Urinary bladder (tissue), 4 donors: ENCODE data around the gene SPATA2L. TPM values are rescaled to one million over a fixed set of nuclear protein-coding genes. Genes with fewer than 3 reads are reported as not detected.
"Not testable (repeated sequence)": the region's sequence is repeated elsewhere in the genome, so short reads cannot be mapped to it uniquely, and the experiment has no call there.

ENCODE experiments used
- DNase-seq: peaks from one replicate; pipeline ENCODE4 v3.0.0-alpha.2; 2015; ENCODE audit errors: extremely low spot score
- H3K27ac ChIP-seq: one replicate; pipeline ENCODE4 v1.5.1; 2013; ENCODE audit warnings: low read depth, mild to moderate bottlenecking, moderate library complexity
- H3K36me3 ChIP-seq: one replicate; pipeline ENCODE4 v1.6.1; 2013; ENCODE audit warnings: mild to moderate bottlenecking, moderate library complexity; ENCODE audit not compliant: insufficient read depth
- H3K4me1 ChIP-seq: one replicate; pipeline ENCODE4 v1.6.1; 2013; ENCODE audit warnings: mild to moderate bottlenecking, moderate library complexity; ENCODE audit not compliant: insufficient read depth
- H3K4me3 ChIP-seq: one replicate; pipeline ENCODE4 v1.5.1; 2013; ENCODE audit warnings: low read depth, low read length
- WGBS: extraction: QIAGEN DNeasy Blood & Tissue Kit; methylation state at CpG from one replicate; pipeline ENCODE4 v1.1.7; 2013; 5-methylcytosine and 5-hydroxymethylcytosine counted together
- polyA plus RNA-seq: library from polyadenylated mRNA; stranded (reverse); fragments of 200-250 nt; gene quantifications from one replicate; pipeline ENCODE4 v1.2.3, GENCODE V29; 2013
- total RNA-seq: library from RNA; depleted of rRNA; stranded (reverse); fragments of >200 nt; gene quantifications from one replicate; pipeline ENCODE4 v1.2.3, GENCODE V29; 2014
- donor health status: healthy with polysubstance abuse.
- donor health status: healthy.

The SPATA2L gene
- total and polyA plus RNA-seq, 2 donors: 5.2 to 10.8 TPM

DNA sequence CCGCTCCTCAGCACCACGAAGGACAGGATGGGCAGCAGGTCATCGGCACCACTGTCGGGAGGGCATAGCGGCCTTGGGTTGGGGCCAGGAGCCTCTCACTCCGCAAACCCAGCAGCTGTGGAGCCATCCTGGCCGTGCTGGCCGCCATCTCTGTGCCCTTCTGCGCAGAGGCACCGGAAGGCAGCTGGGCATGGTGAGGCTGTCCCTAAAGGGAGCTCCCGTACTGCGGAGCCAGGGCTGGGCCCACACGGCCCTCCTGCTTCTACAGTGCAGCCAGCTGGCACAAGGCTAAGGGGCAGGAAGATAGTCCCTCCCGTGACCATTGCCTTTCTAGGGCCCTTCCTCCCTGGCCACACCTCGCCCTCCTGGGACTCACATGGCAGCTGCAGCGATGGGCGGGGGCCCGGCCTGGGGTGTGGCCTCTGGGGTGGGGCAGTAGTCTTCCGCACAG is 7.0 kb upstream of the SPATA2L start:
- no peaks in the 10 kb centered on the region for H3K4me1 ChIP-seq
- 88% methylated on average over 19 of the region's 19 CpGs for WGBS
- no peaks in the 10 kb centered on the region for H3K36me3 ChIP-seq
- no peak for DNase-seq
- H3K27ac ChIP-seq: no peak overlapping the region
- no peak overlapping the region for H3K4me3 ChIP-seq

DNA sequence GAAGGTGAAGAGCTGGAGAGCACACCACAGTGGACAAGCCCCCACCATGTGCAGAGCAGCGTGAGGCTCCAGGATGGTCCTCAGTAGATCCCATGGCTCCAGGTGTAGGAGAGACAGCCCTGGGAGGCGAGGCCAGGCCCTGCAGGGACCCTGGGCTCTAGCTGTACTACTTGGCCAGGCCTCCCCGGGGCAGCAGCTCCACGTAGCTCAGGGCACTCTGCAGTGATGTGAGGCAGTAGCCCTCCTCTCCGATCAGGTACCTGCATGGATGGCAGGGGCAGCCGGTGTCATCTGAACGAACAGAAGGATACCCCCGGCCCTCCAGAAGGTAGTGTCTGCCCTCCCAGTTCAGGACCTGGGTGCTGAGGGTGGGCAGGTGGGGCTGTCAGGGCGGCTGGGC is 6.2 kb upstream of the SPATA2L start:
- WGBS: 91% methylated on average over 9 of the region's 9 CpGs

DNA sequence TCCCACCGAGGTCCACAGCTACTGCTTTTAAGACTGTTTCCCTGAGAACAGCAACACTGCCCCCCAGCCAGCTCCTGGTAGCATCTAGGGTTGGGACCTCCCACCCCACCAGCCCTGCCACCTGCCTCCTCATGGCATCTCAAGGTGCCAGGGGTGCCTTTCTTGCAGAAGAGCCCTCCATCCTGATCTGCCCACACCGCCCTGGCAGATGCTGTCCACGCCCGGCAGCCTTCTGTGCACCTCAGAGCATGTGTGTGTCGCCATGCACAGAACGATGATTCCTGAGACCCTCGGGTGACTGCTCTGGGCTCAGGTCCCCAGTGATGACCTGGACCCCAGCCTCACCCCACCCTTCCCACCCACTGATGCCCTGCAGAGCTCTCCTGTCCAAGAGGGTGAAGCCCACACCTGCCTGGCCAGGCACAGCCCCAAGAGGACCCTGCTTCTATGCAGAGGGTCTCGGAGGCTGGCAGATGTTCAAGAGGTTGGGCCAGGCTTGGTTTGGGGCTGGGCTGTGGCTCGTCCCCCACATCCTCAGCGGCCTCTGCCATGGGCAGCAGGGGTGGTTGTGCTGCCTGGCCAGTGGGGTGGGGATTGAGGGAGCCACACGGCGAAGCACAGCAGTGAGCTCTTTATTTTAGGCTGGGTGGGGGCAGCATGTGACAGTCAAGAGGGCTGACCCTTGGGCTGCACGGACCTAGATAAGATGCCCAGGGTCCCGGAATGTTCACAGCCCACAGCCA is 5.2 kb upstream of the SPATA2L start:
- 80% methylated on average over 14 of the region's 14 CpGs for WGBS
- no peak overlapping the region for H3K4me3 ChIP-seq
- H3K4me1 ChIP-seq: no peaks in the 10 kb centered on the region
- H3K27ac ChIP-seq: no peak overlapping the region
- no peak for DNase-seq
- H3K36me3 ChIP-seq: no peaks in the 10 kb centered on the region

More for the DNA sequence above, 6.2 kb upstream of the SPATA2L start:
- H3K4me1 ChIP-seq: no peaks in the 10 kb centered on the region
- H3K36me3 ChIP-seq: no peaks in the 10 kb centered on the region
- H3K27ac ChIP-seq: no peak overlapping the region
- no peak for DNase-seq
- no peak overlapping the region for H3K4me3 ChIP-seq

DNA sequence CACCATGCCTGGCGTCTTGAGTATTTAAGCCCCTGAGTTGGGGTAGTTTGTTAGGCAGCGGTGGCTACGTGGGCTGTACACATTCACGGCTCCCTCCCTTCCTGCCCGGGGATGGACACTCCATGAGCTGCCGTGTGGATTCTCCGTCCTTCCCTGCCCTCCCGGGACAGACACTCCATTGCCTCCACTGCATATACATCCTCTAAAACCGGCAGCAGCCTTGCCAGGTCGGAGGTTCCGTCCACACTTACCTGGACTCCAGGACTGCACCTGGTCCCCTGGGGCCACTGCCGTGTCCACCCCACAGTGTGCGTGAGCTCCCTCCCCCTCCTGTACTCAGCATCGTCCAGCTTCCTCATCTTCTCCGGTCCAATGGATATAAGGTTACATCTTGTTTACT is 3.5 kb upstream of the SPATA2L start:
- 61% methylated on average over 15 of the region's 15 CpGs for WGBS
- no peaks in the 10 kb centered on the region for H3K36me3 ChIP-seq
- H3K4me1 ChIP-seq: peaks cover 4% of the 10 kb centered on the region
- H3K27ac ChIP-seq: no peak overlapping the region
- DNase-seq: no peak
- H3K4me3 ChIP-seq: no peak overlapping the region

DNA sequence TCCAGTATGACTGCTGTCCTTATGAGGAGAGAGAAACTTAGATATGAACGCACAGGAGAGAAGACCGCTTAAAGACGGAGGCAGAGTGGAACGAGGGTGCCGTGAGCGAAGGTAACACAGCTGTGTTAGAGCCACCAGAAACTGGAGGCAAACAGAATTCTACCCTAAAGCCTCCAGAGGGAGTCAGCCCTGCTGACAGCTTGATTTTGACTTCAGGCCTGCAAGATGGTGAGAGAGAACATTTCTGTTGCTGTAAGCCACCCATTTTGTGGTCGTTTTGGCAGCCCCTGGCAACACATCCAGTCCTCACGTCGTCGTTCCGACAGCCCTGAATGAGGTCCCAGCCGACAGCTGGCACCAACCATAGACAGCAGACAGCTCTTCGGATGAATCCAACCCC is 2.8 kb upstream of the SPATA2L start:
- H3K4me1 ChIP-seq: peaks cover 4% of the 10 kb centered on the region
- H3K27ac ChIP-seq: no peak overlapping the region
- no peak for DNase-seq
- 77% methylated on average over 13 of the region's 13 CpGs for WGBS
- no peaks in the 10 kb centered on the region for H3K36me3 ChIP-seq
- H3K4me3 ChIP-seq: no peak overlapping the region

DNA sequence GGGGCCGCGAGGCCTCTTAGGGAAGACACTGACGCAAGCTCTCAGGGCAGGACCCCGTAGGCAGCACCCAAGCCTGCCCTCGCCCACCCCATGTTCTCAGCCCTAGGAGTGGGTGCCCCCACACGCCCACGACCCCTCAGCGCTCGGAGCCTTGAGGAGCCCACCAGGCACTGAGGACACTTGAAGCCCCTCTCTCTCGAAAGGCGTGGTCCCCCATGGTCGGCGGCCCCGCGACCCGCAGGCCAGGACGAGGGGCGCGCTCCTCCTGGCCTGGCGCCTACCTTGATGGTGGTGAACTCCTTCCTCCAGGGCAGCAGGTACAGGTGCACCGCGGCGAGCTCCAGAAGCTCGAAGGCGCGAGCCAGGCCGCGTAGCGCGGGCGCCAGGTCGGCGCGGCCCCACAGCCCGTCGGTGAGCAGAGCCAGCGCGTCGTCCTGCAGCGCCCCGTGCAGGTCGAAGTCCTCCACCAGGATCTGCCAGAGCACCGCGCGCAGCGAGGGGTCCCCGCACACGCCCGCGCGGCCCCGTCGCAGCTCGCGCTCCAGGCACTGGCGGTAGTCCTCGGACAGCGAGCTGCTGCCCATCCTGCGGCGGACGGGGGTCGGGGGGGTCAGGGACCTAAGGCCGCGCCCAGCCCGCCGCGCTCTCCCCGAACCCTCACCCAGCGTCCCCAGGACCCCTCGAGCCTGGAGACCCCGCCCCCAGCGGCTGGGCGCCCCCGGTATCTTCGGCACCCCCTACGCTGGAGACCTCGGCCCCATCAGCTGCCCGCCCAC is 668 bp downstream of the SPATA2L start:
- no peak for DNase-seq
- 1% methylated on average over 78 of the region's 78 CpGs for WGBS
- Histone ChIP-seq H3K36me3 (no peaks in the 10 kb centered on the region), H3K4me1 (peaks cover 4% of the 10 kb centered on the region), H3K4me3 (peak overlapping the region; percentile 66), H3K27ac (peak overlapping the region; percentile 85)

DNA sequence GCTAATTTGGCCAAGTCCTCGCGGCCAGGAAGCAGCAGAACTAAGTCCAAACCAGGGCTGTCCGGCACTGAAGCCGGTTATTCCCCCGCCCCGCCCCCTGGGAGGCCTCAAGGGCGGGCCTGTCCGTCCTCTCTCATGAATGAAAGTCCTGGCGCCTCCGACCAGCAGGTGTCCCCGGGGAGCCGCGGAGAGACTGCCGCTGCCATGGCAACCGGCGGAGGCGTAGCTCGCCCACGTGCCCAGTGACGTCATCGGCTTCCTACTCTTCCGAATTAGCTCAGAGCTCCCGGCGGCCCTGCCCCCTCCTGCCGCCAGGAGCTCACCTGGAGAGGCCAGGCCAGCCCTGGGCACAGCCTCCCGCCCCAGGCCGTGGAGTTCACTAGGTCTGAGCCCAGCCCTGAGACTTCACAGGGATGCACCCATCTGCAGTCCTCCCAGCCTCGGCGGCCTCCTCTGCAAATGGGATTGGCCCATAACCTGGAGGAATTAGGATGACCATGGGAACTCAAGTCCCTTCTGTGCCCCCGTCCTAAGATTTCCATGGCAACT is 1.3 kb downstream of the SPATA2L start:
- DNase-seq: peak; percentile 93
- WGBS: under 1% methylated on average over 30 of the region's 30 CpGs

DNA sequence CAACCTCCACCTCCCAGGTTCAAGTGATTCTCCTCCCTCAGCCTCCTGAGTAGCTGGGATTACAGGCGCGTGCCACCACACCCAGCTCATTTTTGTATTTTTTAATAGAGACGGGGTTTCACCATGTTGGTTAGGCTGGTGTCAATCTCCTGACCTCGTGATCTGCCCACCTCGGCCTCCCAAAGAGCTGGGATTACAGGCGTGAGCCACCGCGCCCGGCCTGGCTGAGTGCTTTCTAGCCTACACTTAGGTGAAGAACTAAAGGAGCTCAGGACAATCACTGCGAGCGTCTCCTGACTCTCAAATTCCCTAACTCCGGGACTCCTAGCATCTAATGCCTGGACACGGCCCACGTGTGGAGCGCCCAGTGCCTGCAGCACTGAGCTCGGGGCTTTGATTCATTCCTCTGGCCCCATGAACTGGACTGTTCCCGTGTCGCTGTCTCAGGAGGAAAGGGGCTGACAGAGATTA is 1.8 kb downstream of the SPATA2L start:
- H3K36me3 ChIP-seq, DNase-seq, H3K4me1 ChIP-seq, H3K27ac ChIP-seq, H3K4me3 ChIP-seq: not testable (repeated sequence)
- WGBS: 62% methylated on average over 18 of the region's 18 CpGs

More for the DNA sequence above, 1.3 kb downstream of the SPATA2L start:
- H3K27ac ChIP-seq: peak overlapping the region; percentile 73
- H3K4me1 ChIP-seq: peaks cover 4% of the 10 kb centered on the region
- H3K4me3 ChIP-seq: peak overlapping the region; percentile 66
- H3K36me3 ChIP-seq: no peaks in the 10 kb centered on the region

DNA sequence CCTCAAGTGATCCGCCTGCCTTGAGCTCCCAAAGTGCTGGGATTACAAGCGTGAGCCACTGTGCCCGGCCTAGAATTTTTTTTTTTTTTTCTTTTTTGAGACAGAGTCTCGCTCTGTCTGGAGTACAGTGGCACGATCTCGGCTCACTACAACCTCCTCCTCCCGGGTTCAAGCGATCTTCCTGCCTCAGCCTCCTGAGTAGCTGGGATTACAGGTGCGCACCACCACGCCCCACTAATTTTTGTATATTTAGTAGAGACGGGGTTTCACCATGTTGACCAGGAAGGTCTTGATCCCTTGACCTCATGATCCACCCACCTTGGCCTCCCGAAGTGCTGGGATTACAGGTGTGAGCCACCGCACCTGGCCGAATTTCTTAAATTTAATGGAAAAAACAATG is 2.8 kb downstream of the SPATA2L start:
- not testable (repeated sequence) for H3K27ac ChIP-seq, H3K4me1 ChIP-seq, H3K36me3 ChIP-seq, H3K4me3 ChIP-seq, DNase-seq
- 97% methylated on average over 14 of the region's 14 CpGs for WGBS

DNA sequence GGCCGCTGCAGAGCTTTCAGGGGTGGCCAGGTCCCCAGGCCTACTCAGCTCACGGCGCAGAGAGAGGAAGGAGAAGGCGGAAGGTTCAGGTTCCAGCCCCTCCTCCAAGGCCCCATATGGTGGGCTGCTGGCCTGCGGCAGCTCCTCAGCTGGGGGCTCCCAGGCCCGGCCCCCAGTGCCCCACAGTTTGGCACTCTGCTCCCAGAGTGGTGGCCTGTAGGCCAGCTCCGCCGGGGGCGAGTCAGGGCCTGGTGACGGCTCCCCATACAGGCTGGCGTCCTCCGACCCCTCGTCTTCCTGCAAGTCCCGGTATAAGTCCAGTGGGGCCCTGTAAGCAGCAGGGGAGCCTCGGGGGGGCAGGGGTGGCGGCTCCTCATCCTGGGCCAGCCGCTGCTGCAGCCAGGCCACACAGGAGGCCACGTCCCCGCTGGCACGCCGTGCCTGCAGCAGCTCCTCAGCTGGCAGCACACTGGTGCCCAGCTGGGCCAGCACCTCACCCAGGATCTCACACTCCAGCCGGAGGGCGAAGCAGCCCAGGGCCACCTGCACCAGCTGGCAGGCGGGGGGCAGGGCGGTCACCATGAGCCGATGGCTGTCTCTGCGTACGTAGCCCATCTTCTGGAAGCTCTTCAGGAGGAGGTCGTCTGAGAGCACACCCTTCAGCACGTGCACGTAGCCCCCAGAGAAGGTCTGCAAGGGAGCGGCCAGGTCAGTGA is 3.7 kb downstream of the SPATA2L start:
- H3K4me1 ChIP-seq: peaks cover 4% of the 10 kb centered on the region
- WGBS: 85% methylated on average over 32 of the region's 32 CpGs
- peaks cover 3% of the 10 kb centered on the region for H3K36me3 ChIP-seq
- DNase-seq: no peak
- no peak overlapping the region for H3K4me3 ChIP-seq
- H3K27ac ChIP-seq: no peak overlapping the region

DNA sequence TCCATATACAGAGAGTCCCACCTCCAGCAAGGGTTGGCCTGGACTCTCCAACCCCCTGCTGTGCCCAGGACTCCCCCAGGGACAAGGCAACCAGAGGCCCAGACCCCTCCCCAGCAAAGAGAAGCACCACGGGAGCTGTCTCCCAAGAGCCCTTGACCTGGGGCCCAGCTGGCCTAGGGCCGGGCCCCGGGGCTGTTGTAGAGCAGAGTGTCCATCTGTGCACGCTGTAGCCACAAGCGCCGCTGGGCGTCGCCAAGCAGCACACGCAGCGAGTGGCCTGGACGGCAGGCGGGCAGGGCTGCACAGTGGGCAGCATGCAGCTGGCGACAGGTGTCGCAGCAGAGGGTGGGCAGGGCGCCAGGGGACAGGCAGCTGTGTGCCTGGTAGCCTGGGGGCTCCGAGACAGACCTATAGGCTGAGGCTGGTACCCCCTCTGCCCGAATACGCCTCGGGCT is 4.3 kb downstream of the SPATA2L start:
- H3K4me1 ChIP-seq: peaks cover 4% of the 10 kb centered on the region
- H3K4me3 ChIP-seq: no peak overlapping the region
- DNase-seq: no peak
- H3K36me3 ChIP-seq: peaks cover 3% of the 10 kb centered on the region
- WGBS: 87% methylated on average over 19 of the region's 19 CpGs
- no peak overlapping the region for H3K27ac ChIP-seq

DNA sequence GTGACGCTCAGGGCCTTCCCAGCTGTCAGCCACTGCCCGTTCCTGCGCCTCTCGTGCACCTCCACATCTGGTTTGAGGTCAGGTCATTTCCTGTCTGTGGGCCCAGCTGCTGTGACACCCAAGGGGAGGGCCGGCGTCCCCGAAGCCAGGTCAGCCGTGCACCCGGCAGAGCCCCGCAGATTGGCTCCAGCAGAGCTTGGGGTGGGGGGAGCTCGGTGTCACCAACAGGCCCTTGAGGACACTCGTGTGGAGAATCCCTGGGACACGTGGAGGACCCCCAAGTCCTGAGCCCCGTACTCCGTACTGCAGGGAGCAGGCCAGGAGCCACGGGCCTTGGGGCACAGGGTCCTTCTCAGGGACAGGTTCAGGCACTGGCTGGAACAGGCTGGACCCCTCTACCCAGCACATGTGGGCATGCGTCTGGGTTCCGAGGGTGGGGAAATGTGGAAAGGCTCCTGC is 4.8 kb downstream of the SPATA2L start:
- no peak overlapping the region for H3K4me3 ChIP-seq
- H3K27ac ChIP-seq: no peak overlapping the region
- H3K36me3 ChIP-seq: peaks cover 3% of the 10 kb centered on the region
- no peak for DNase-seq
- peaks cover 4% of the 10 kb centered on the region for H3K4me1 ChIP-seq
- 69% methylated on average over 18 of the region's 18 CpGs for WGBS
